ENCODE results near the gene ALKBH7. TPM values are rescaled to one million over a fixed set of nuclear protein-coding genes. Genes with fewer than 3 reads are reported as not detected.
"Not testable (repeated sequence)": the region's sequence is repeated elsewhere in the genome, so short reads cannot be mapped to it uniquely, and the experiment has no call there.

ALKBH7 gene
- total RNA-seq, 2 donors from 2014 or later: 29.2 to 31.3 TPM

GRCh38 chr19:6355321-6356040 lies 17.1 kb upstream of the ALKBH7 start:
- DNase-seq (ENCODE audit: low spot score); H3K27me3 Mint-ChIP-seq; H3K36me3 Mint-ChIP-seq; H3K4me1 Mint-ChIP-seq (ENCODE audit: low read depth in 2 of 2); H3K27ac Mint-ChIP-seq; H3K9me3 Mint-ChIP-seq; H3K4me3 Mint-ChIP-seq; ATAC-seq: not testable (repeated sequence)

- Mint-ChIP-seq H3K36me3 (no peaks in the 10 kb centered on the region), H3K27ac (no peak overlapping the region), H3K4me1 (ENCODE audit: low read depth in 2 of 2) (peaks cover 5 to 9% of the 10 kb centered on the region in 2 donors), H3K9me3 (no peaks in the 10 kb centered on the region), H3K4me3 (no peak overlapping the region), H3K27me3 (no peaks in the 10 kb centered on the region)
- no peak for DNase-seq (ENCODE audit: low spot score)
- no peak for ATAC-seq
These were observed 15.4 kb upstream of the ALKBH7 start for GRCh38 chr19:6357174-6357573.

- H3K4me3 Mint-ChIP-seq: no peak overlapping the region
- H3K36me3 Mint-ChIP-seq: no peaks in the 10 kb centered on the region
- H3K4me1 Mint-ChIP-seq (ENCODE audit: low read depth in 2 of 2): peaks cover 12% of the 10 kb centered on the region in 2 donors
- H3K27me3 Mint-ChIP-seq: no peaks in the 10 kb centered on the region
- no peaks in the 10 kb centered on the region for H3K9me3 Mint-ChIP-seq
- DNase-seq (ENCODE audit: low spot score) (no peak), ATAC-seq (no peak)
- H3K27ac Mint-ChIP-seq: no peak overlapping the region
These were observed 14.6 kb upstream of the ALKBH7 start for GRCh38 chr19:6358003-6358402.

GRCh38 chr19:6359568-6360341 lies 12.8 kb upstream of the ALKBH7 start:
- no peak for DNase-seq (ENCODE audit: low spot score)
- no peaks in the 10 kb centered on the region for H3K36me3 Mint-ChIP-seq
- peaks cover 12% of the 10 kb centered on the region in 2 donors for H3K4me1 Mint-ChIP-seq (ENCODE audit: low read depth in 2 of 2)
- H3K9me3 Mint-ChIP-seq: no peaks in the 10 kb centered on the region
- H3K27ac Mint-ChIP-seq: no peak overlapping the region
- ATAC-seq: no peak
- no peaks in the 10 kb centered on the region for H3K27me3 Mint-ChIP-seq
- no peak overlapping the region for H3K4me3 Mint-ChIP-seq

- not testable (repeated sequence) for ATAC-seq; H3K36me3 Mint-ChIP-seq; H3K27me3 Mint-ChIP-seq; H3K9me3 Mint-ChIP-seq; DNase-seq (ENCODE audit: low spot score)
- H3K4me1 Mint-ChIP-seq (ENCODE audit: low read depth in 2 of 2): peaks cover 12% of the 10 kb centered on the region in 2 donors
- peak overlapping the region; percentile 92 for H3K4me3 Mint-ChIP-seq
- peak overlapping the region in 1 of 2 donors; percentile 84 for H3K27ac Mint-ChIP-seq
These were observed 12.1 kb upstream of the ALKBH7 start for GRCh38 chr19:6360445-6360844.

- not testable (repeated sequence) for H3K27me3 Mint-ChIP-seq; H3K9me3 Mint-ChIP-seq; H3K36me3 Mint-ChIP-seq; ATAC-seq; DNase-seq (ENCODE audit: low spot score)
- peaks cover 12% of the 10 kb centered on the region in 2 donors for H3K4me1 Mint-ChIP-seq (ENCODE audit: low read depth in 2 of 2)
- H3K27ac Mint-ChIP-seq: peak overlapping the region; percentile 84 to 90
- peak overlapping the region; percentile 92 for H3K4me3 Mint-ChIP-seq
These were observed 11.8 kb upstream of the ALKBH7 start for GRCh38 chr19:6360857-6361216.

- peak in 1 of 2 donors; percentile 1 for ATAC-seq
- H3K27ac Mint-ChIP-seq: peak overlapping the region; percentile 84 to 90
- H3K4me1 Mint-ChIP-seq (ENCODE audit: low read depth in 2 of 2): peaks cover 12 to 15% of the 10 kb centered on the region in 2 donors
- H3K4me3 Mint-ChIP-seq: peak overlapping the region; percentile 92
- H3K27me3 Mint-ChIP-seq: no peaks in the 10 kb centered on the region
- DNase-seq (ENCODE audit: low spot score): no peak
- no peaks in the 10 kb centered on the region for H3K9me3 Mint-ChIP-seq
- no peaks in the 10 kb centered on the region for H3K36me3 Mint-ChIP-seq
These were observed 10.6 kb upstream of the ALKBH7 start for GRCh38 chr19:6362027-6362350.

- Mint-ChIP-seq H3K4me1 (ENCODE audit: low read depth in 2 of 2) (peaks cover 12 to 15% of the 10 kb centered on the region in 2 donors), H3K4me3 (peak overlapping the region; percentile 92), H3K9me3 (no peaks in the 10 kb centered on the region), H3K27ac (peak overlapping the region; percentile 84 to 90), H3K27me3 (no peaks in the 10 kb centered on the region), H3K36me3 (no peaks in the 10 kb centered on the region)
- ATAC-seq: no peak
- DNase-seq (ENCODE audit: low spot score): no peak
These were observed 10.2 kb upstream of the ALKBH7 start for GRCh38 chr19:6362351-6362801.

- no peak for DNase-seq (ENCODE audit: low spot score)
- no peaks in the 10 kb centered on the region for H3K27me3 Mint-ChIP-seq
- H3K36me3 Mint-ChIP-seq: peaks cover under 1% of the 10 kb centered on the region
- no peaks in the 10 kb centered on the region for H3K9me3 Mint-ChIP-seq
- ATAC-seq: no peak
- no peak overlapping the region for H3K4me3 Mint-ChIP-seq
- no peak overlapping the region for H3K27ac Mint-ChIP-seq
- H3K4me1 Mint-ChIP-seq (ENCODE audit: low read depth in 2 of 2): peaks cover 13 to 17% of the 10 kb centered on the region in 2 donors
These were observed 8.2 kb upstream of the ALKBH7 start for GRCh38 chr19:6364353-6364752.

- H3K36me3 Mint-ChIP-seq: peaks cover 4% of the 10 kb centered on the region
- peak overlapping the region; percentile 75 for H3K4me3 Mint-ChIP-seq
These were observed 660 bp downstream of the ALKBH7 start for GRCh38 chr19:6373096-6373812.

GRCh38 chr19:6373813-6374108 lies 1.2 kb downstream of the ALKBH7 start:
- Mint-ChIP-seq H3K4me3 (peak overlapping the region; percentile 75), H3K27me3 (no peaks in the 10 kb centered on the region), H3K36me3 (peaks cover 4% of the 10 kb centered on the region), H3K27ac (peak overlapping the region; percentile 65 to 82), H3K9me3 (no peaks in the 10 kb centered on the region), H3K4me1 (ENCODE audit: low read depth in 2 of 2) (peaks cover 17 to 19% of the 10 kb centered on the region in 2 donors)
- ATAC-seq (no peak), DNase-seq (ENCODE audit: low spot score) (no peak)

More at GRCh38 chr19:6373096-6373812, 660 bp downstream of the ALKBH7 start:
- Mint-ChIP-seq H3K4me1 (ENCODE audit: low read depth in 2 of 2) (peaks cover 17 to 19% of the 10 kb centered on the region in 2 donors), H3K27me3 (no peaks in the 10 kb centered on the region), H3K27ac (peak overlapping the region; percentile 65 to 82), H3K9me3 (no peaks in the 10 kb centered on the region)
- ATAC-seq: peak; percentile 86 to 89
- peak; percentile 99 for DNase-seq (ENCODE audit: low spot score)

GRCh38 chr19:6374161-6374709 lies 1.6 kb downstream of the ALKBH7 start:
- Mint-ChIP-seq H3K4me1 (ENCODE audit: low read depth in 2 of 2) (peaks cover 16 to 18% of the 10 kb centered on the region in 2 donors), H3K36me3 (peaks cover 4% of the 10 kb centered on the region), H3K4me3 (no peak overlapping the region), H3K27ac (peak overlapping the region in 1 of 2 donors; percentile 65), H3K27me3 (no peaks in the 10 kb centered on the region), H3K9me3 (no peaks in the 10 kb centered on the region)
- no peak for ATAC-seq
- DNase-seq (ENCODE audit: low spot score): no peak

GRCh38 chr19:6374711-6375410 lies 2.3 kb downstream of the ALKBH7 start:
- DNase-seq (ENCODE audit: low spot score) (no peak), ATAC-seq (no peak)
- Mint-ChIP-seq H3K27ac (no peak overlapping the region), H3K4me1 (ENCODE audit: low read depth in 2 of 2) (peaks cover 11 to 12% of the 10 kb centered on the region in 2 donors), H3K4me3 (no peak overlapping the region), H3K9me3 (no peaks in the 10 kb centered on the region), H3K27me3 (no peaks in the 10 kb centered on the region), H3K36me3 (peaks cover 3% of the 10 kb centered on the region)

Measured in natural killer cell treated with Interleukin-12 subunit alpha and Interleukin-12 subunit beta and Interleukin-15 and Interleukin-18, amount 100 ng/mL, for 72 hours (primary cell).